ENCODE measurements around the gene PAPOLA. TPM values are rescaled to one million over a fixed set of nuclear protein-coding genes. Genes with fewer than 3 reads are reported as not detected.

Gene PAPOLA
- total RNA-seq, 6 experiments from 2014 or later, result 68.0 to 102 (median 88.1) TPM

- ATAC-seq (no peak), DNase-seq (no peak)
- H3K27me3 ChIP-seq, result no peaks in the 10 kb centered on the region
- H3K9me3 ChIP-seq, result no peaks in the 10 kb centered on the region
- no peak overlapping the region for H3K27ac ChIP-seq
- WGBS (ENCODE audit: insufficient coverage, low coverage, low lambda C conversion rate, missing lambda C conversion rate), result 31% methylated on average over 5 of the region's 5 CpGs
- no peak overlapping the region for H3K4me3 ChIP-seq
- intact Hi-C loops (cut with DNase I), result no loop called here
- no peak for TF ChIP-seq POLR2A (IDR thresholded peaks at IDR 0.05)
- no peak for TF ChIP-seq CTCF (IDR thresholded peaks at IDR 0.05)
- H3K4me1 ChIP-seq, result peaks cover 0 to 5% (median 0%) of the 10 kb centered on the region in 4 donors
- H3K36me3 ChIP-seq, result no peaks in the 10 kb centered on the region
Measured at GRCh38 chr14:96497087-96497486, 5.1 kb upstream of the PAPOLA start.

- TF ChIP-seq CTCF (IDR thresholded peaks at IDR 0.05), result no peak
- TF ChIP-seq POLR2A (IDR thresholded peaks at IDR 0.05), result no peak
- H3K4me1 ChIP-seq, result peaks cover 0 to 5% (median 0%) of the 10 kb centered on the region in 4 donors
- H3K36me3 ChIP-seq, result no peaks in the 10 kb centered on the region
- intact Hi-C loops (cut with DNase I), result no loop called here
- DNase-seq (no peak), ATAC-seq (no peak)
- WGBS (ENCODE audit: insufficient coverage, low coverage, low lambda C conversion rate, missing lambda C conversion rate), result 88% methylated on average over 2 of the region's 3 CpGs
- no peaks in the 10 kb centered on the region for H3K27me3 ChIP-seq
- no peaks in the 10 kb centered on the region for H3K9me3 ChIP-seq
- no peak overlapping the region for H3K27ac ChIP-seq
- H3K4me3 ChIP-seq, result no peak overlapping the region
Measured at GRCh38 chr14:96497586-96497985, 4.6 kb upstream of the PAPOLA start.

GRCh38 chr14:96501217-96501739 is 904 bp upstream of the PAPOLA start:
- Histone ChIP-seq H3K27me3 (no peaks in the 10 kb centered on the region), H3K27ac (peak overlapping the region; percentile 100), H3K36me3 (no peaks in the 10 kb centered on the region), H3K4me3 (peak overlapping the region; percentile 77 to 97 (median 77)), H3K4me1 (peaks cover 0 to 26% (median 7%) of the 10 kb centered on the region in 4 donors), H3K9me3 (no peaks in the 10 kb centered on the region)
- no peak for DNase-seq
- WGBS (ENCODE audit: insufficient coverage, low coverage, low lambda C conversion rate, missing lambda C conversion rate), result 3% methylated on average over 15 of the region's 15 CpGs
- no peak for TF ChIP-seq CTCF (IDR thresholded peaks at IDR 0.05)
- TF ChIP-seq POLR2A (IDR thresholded peaks at IDR 0.05), result no peak
- intact Hi-C loops (cut with DNase I), result no loop called here
- no peak for ATAC-seq

- intact Hi-C loops (cut with DNase I), result no loop called here
- TF ChIP-seq POLR2A (IDR thresholded peaks at IDR 0.05) (no peak), CTCF (IDR thresholded peaks at IDR 0.05) (no peak)
- Histone ChIP-seq H3K4me1 (peaks cover 0 to 33% (median 7%) of the 10 kb centered on the region in 4 donors), H3K9me3 (no peaks in the 10 kb centered on the region), H3K27me3 (no peaks in the 10 kb centered on the region), H3K36me3 (no peaks in the 10 kb centered on the region), H3K27ac (peak overlapping the region; percentile 100), H3K4me3 (peak overlapping the region; percentile 77 to 97 (median 77))
- peak; percentile 70 to 78 (median 75) for DNase-seq
- 0% methylated on average over 13 of the region's 47 CpGs for WGBS (ENCODE audit: insufficient coverage, low coverage, low lambda C conversion rate, missing lambda C conversion rate)
- peak; percentile 57 to 70 (median 60) for ATAC-seq
Measured at GRCh38 chr14:96502621-96503305, 581 bp downstream of the PAPOLA start.
